ENCODE data around the gene LMO7. TPM values are rescaled to one million over a fixed set of nuclear protein-coding genes. Genes with fewer than 3 reads are reported as not detected.

The LMO7 gene
- total RNA-seq, 4 donors from 2014 or later, result 87.0 to 293 (median 187) TPM

DNA sequence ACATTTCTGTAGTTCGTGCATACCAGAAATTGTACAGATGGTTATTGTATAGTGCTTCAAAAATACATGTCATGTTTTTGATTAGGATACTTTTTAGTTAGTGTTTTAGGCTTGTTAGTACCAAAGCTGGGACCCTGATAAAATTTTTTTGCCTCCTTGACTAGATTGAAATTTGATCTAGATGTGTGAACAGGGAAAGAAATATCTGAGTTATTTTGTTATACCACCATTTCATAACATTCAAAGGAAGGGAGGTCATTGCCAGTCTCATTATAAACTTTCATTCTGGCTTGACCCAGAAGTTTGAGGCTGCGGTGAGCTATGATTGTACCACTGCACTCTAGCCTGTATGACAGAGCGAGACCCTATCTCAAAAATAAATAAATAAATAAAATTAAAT is 9.0 kb downstream of the LMO7 start:
- Histone ChIP-seq H3K27me3 (no peaks in the 10 kb centered on the region), H3K4me1 (peaks cover 0 to 25% (median 0%) of the 10 kb centered on the region in 3 donors), H3K4me3 (no peak overlapping the region), H3K36me3 (no peaks in the 10 kb centered on the region), H3K27ac (no peak overlapping the region), H3K9me3 (no peaks in the 10 kb centered on the region)
- TF ChIP-seq POLR2A (IDR thresholded peaks at IDR 0.05), result no peak
- TF ChIP-seq CTCF (IDR thresholded peaks at IDR 0.05), result no peak
- DNase-seq, result no peak
- WGBS, 2 donors, result 92 to 93% methylated on average over 3 of the region's 3 CpGs
- intact Hi-C loops (cut with DNase I), result no loop called here

DNA sequence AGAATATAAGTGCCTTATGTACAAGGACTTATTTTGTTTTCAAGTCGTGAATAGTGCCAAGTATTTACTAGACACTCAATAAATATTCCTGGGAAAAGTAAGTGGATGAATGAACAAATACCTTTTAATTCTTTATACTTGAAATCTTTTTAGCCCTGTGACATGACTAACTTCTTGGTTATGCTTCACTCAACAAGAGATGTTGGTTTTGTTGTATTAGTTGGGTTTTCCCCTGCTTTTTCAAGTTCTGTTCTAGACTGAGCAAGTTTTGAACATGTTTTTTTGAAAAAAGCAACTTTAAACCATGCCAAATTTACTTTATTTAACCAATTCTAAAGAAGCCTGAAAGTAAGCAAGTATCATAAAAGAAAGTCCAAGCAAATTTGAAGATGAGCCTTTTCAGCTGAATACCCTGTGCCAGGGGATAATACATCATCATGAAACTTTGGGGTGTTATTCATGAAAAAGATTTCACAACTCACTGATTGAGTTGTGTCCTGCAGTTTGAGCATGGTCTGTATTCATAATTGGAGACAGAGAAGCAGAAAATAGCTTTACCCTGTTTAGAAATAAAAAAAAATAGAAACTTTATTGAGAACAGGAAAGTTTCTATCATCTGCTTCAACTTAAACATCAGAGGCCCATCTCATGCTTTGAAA is 11.1 kb downstream of the LMO7 start:
- Histone ChIP-seq H3K9me3 (no peaks in the 10 kb centered on the region), H3K27me3 (no peaks in the 10 kb centered on the region), H3K4me3 (no peak overlapping the region), H3K27ac (no peak overlapping the region), H3K36me3 (no peaks in the 10 kb centered on the region), H3K4me1 (peaks cover 0 to 25% (median 0%) of the 10 kb centered on the region in 3 donors)
- TF ChIP-seq POLR2A (IDR thresholded peaks at IDR 0.05) (no peak), CTCF (IDR thresholded peaks at IDR 0.05) (no peak)
- WGBS, 2 donors, result 37 to 44% methylated on average over 1 of the region's 1 CpG
- intact Hi-C loops (cut with DNase I), result no loop called here
- no peak for DNase-seq

DNA sequence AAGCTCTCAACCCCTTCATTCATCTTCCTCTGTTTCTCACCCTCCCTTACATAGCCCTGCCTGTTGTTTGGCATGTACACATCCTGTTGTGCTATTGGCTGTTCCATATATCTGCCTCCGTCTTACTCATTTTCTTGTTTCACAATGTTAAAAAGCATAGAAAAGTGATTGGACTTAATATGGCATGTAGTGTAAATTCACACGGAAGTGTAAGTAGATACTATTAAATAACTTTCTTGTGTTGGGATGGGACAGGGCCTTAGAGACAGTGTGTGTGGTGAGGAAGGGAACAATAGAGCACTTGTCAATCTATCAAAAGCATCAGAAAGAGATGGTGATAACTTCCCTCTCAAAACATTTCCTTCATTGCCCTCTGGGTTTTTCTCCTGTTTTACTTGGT is 12.3 kb downstream of the LMO7 start:
- intact Hi-C loops (cut with DNase I), result no loop called here
- no peak overlapping the region for H3K27ac ChIP-seq
- 86 to 92% methylated on average over 2 of the region's 2 CpGs for WGBS, 2 donors
- H3K9me3 ChIP-seq, result no peaks in the 10 kb centered on the region
- TF ChIP-seq POLR2A (IDR thresholded peaks at IDR 0.05), result no peak
- no peak for TF ChIP-seq CTCF (IDR thresholded peaks at IDR 0.05)
- no peaks in the 10 kb centered on the region for H3K36me3 ChIP-seq
- H3K4me1 ChIP-seq, result peaks cover 0 to 17% (median 0%) of the 10 kb centered on the region in 3 donors
- H3K4me3 ChIP-seq, result no peak overlapping the region
- H3K27me3 ChIP-seq, result no peaks in the 10 kb centered on the region
- no peak for DNase-seq

GRCh38 chr13:75651013-75651412 is 14.9 kb downstream of the LMO7 start:
- Histone ChIP-seq H3K9me3 (no peaks in the 10 kb centered on the region), H3K4me1 (peaks cover 0 to 4% (median 0%) of the 10 kb centered on the region in 3 donors), H3K27ac (no peak overlapping the region), H3K4me3 (no peak overlapping the region), H3K36me3 (no peaks in the 10 kb centered on the region), H3K27me3 (no peaks in the 10 kb centered on the region)
- intact Hi-C loops (cut with DNase I), result no loop called here
- DNase-seq, result no peak
- TF ChIP-seq CTCF (IDR thresholded peaks at IDR 0.05), result no peak
- no peak for TF ChIP-seq POLR2A (IDR thresholded peaks at IDR 0.05)
- 79 to 85% methylated on average over 2 of the region's 2 CpGs for WGBS, 2 donors

GRCh38 chr13:75652726-75653125 is 16.6 kb downstream of the LMO7 start:
- no peak for DNase-seq
- Histone ChIP-seq H3K36me3 (no peaks in the 10 kb centered on the region), H3K9me3 (no peaks in the 10 kb centered on the region), H3K4me3 (no peak overlapping the region), H3K27me3 (no peaks in the 10 kb centered on the region), H3K4me1 (no peaks in the 10 kb centered on the region), H3K27ac (no peak overlapping the region)
- intact Hi-C loops (cut with DNase I), result no loop called here
- TF ChIP-seq POLR2A (IDR thresholded peaks at IDR 0.05), result no peak
- no peak for TF ChIP-seq CTCF (IDR thresholded peaks at IDR 0.05)
- 98 to 100% methylated on average over 2 of the region's 2 CpGs for WGBS, 2 donors
